MCF 10A (cell line): ENCODE data around the gene HMOX2. TPM values are rescaled to one million over a fixed set of nuclear protein-coding genes. Genes with fewer than 3 reads are reported as not detected.

Experiments used
- BruUV-seq: library from RNA; stranded (reverse); fragments of 400-500 nt; replicated peaks from 2 replicates; lab custom pipeline; 2021; lab: Mats Ljungman, UMichigan
- CTCF ChIA-PET: fragments of 300-600 bp; sonication (Branson Sonifier 250); formaldehyde crosslinking; extraction: SDS; loops from one replicate; lab custom pipeline; 2021; ENCODE audit warnings: antibody characterized with exemption, inconsistent platforms; lab: Yijun Ruan, JAX
- POLR2A ChIA-PET: fragments of 300-600, 350-650 bp; sonication (Branson Sonifier 250); formaldehyde crosslinking; extraction: SDS; loops from one replicate; lab custom pipeline; 2020; ENCODE audit warnings: antibody characterized with exemption, inconsistent platforms; lab: Yijun Ruan, JAX
- DNase-seq: peaks from one replicate; pipeline ENCODE4 v3.0.0-alpha.2; 2018; ENCODE audit not compliant: unreplicated experiment
- H3K27ac Mint-ChIP-seq: one replicate; pipeline ENCODE4 v1.8.0; 2022; ENCODE audit warnings: mild to moderate bottlenecking, low read depth, mixed read lengths; ENCODE audit not compliant: unreplicated experiment
- H3K27me3 Mint-ChIP-seq: one replicate; pipeline ENCODE4 v1.8.0; 2022; ENCODE audit warnings: mixed read lengths; ENCODE audit not compliant: insufficient read depth, unreplicated experiment
- H3K36me3 Mint-ChIP-seq: one replicate; pipeline ENCODE4 v1.8.0; 2022; ENCODE audit warnings: mild to moderate bottlenecking, moderate library complexity, mixed read lengths; ENCODE audit not compliant: insufficient read depth, unreplicated experiment
- H3K4me1 Mint-ChIP-seq: one replicate; pipeline ENCODE4 v1.8.0; 2022; ENCODE audit warnings: mixed read lengths; ENCODE audit not compliant: insufficient read depth, unreplicated experiment
- H3K4me3 Mint-ChIP-seq: one replicate; pipeline ENCODE4 v1.8.0; 2022; ENCODE audit warnings: mild to moderate bottlenecking, moderate library complexity, mixed read lengths; ENCODE audit not compliant: unreplicated experiment
- H3K9me3 Mint-ChIP-seq: one replicate; pipeline ENCODE4 v1.8.0; 2022; ENCODE audit warnings: mixed read lengths; ENCODE audit not compliant: unreplicated experiment
- CTCF ChIP-seq: fragments of 200-600 bp; IDR thresholded peaks from one replicate; pipeline ENCODE4 v1.8.0; 2022; ENCODE audit warnings: antibody characterized with exemption, mild to moderate bottlenecking; ENCODE audit not compliant: unreplicated experiment
- intact Hi-C: fragments of 100-400 bp; cut with micrococcal nuclease; formaldehyde crosslinking; loops from 2 replicates; pipeline ENCODE4 v1.14.1; 2022
- total RNA-seq: library from RNA; stranded (reverse); gene quantifications from 2 replicates; pipeline ENCODE4 v1.2.3, GENCODE V29; 2022

Gene HMOX2
- total RNA-seq, 1 experiment from 2014 or later, result 65.6 TPM

GRCh38 chr16:4533490-4533889 lies 57.3 kb downstream of the HMOX2 start:
- no peak for DNase-seq
- ChIA-PET POLR2A (no interaction called here), CTCF (interaction anchor here (1.0 to 1.6 kb wide), 3 partner anchors 11 to 17 kb away, joined by 3 to 4 read pairs (median 4); no protein-coding TSS in a partner anchor)
- Mint-ChIP-seq H3K27ac (no peak overlapping the region), H3K4me1 (peaks cover 8% of the 10 kb centered on the region), H3K4me3 (no peak overlapping the region), H3K9me3 (no peaks in the 10 kb centered on the region), H3K36me3 (peaks cover 6% of the 10 kb centered on the region), H3K27me3 (no peaks in the 10 kb centered on the region)
- intact Hi-C loops, result no loop called here
- BruUV-seq, result no TSS peak
- no peak for TF ChIP-seq CTCF

GRCh38 chr16:4534151-4534790 lies 58.1 kb downstream of the HMOX2 start:
- Mint-ChIP-seq H3K27me3 (no peaks in the 10 kb centered on the region), H3K9me3 (no peaks in the 10 kb centered on the region), H3K27ac (no peak overlapping the region), H3K4me3 (no peak overlapping the region), H3K36me3 (peaks cover 6% of the 10 kb centered on the region), H3K4me1 (peaks cover 3% of the 10 kb centered on the region)
- no peak for DNase-seq
- no TSS peak for BruUV-seq
- no peak for TF ChIP-seq CTCF
- POLR2A ChIA-PET, result no interaction called here
- CTCF ChIA-PET, result interaction anchor here (0.7 to 3.2 kb wide), 2 partner anchors 15 to 43 kb away, joined by 5 to 23 read pairs; no protein-coding TSS in a partner anchor
- intact Hi-C loops, result no loop called here

GRCh38 chr16:4535627-4536108 lies 59.5 kb downstream of the HMOX2 start:
- H3K4me1 Mint-ChIP-seq, result no peaks in the 10 kb centered on the region
- H3K9me3 Mint-ChIP-seq, result peaks cover 8% of the 10 kb centered on the region
- ChIA-PET CTCF (interaction anchor here (0.6 to 3.2 kb wide), 3 partner anchors 11 to 50 kb away, joined by 3 to 23 read pairs (median 3); no protein-coding TSS in a partner anchor), POLR2A (no interaction called here)
- H3K27ac Mint-ChIP-seq, result no peak overlapping the region
- no peak for TF ChIP-seq CTCF
- no TSS peak for BruUV-seq
- no peaks in the 10 kb centered on the region for H3K27me3 Mint-ChIP-seq
- H3K36me3 Mint-ChIP-seq, result peaks cover 6% of the 10 kb centered on the region
- no peak overlapping the region for H3K4me3 Mint-ChIP-seq
- intact Hi-C loops, result no loop called here
- DNase-seq, result no peak

- intact Hi-C loops, result no loop called here
- Mint-ChIP-seq H3K27ac (no peak overlapping the region), H3K36me3 (peaks cover 6% of the 10 kb centered on the region), H3K27me3 (no peaks in the 10 kb centered on the region), H3K9me3 (peaks cover 8% of the 10 kb centered on the region), H3K4me3 (peak overlapping the region; percentile 65), H3K4me1 (no peaks in the 10 kb centered on the region)
- TSS peak; percentile 47 for BruUV-seq
- TF ChIP-seq CTCF, result no peak
- DNase-seq, result no peak
- ChIA-PET CTCF (interaction anchor here (1.0 to 3.2 kb wide), 2 partner anchors 13 to 49 kb away, joined by 3 to 23 read pairs; no protein-coding TSS in a partner anchor), POLR2A (no interaction called here)
Measured at GRCh38 chr16:4536391-4537106, 60.4 kb downstream of the HMOX2 start.
